ENCODE measurements around the gene MXRA7. TPM values are rescaled to one million over a fixed set of nuclear protein-coding genes. Genes with fewer than 3 reads are reported as not detected.
"Not testable (repeated sequence)": the region's sequence is repeated elsewhere in the genome, so short reads cannot be mapped to it uniquely, and the experiment has no call there.

MXRA7 gene, protein sequence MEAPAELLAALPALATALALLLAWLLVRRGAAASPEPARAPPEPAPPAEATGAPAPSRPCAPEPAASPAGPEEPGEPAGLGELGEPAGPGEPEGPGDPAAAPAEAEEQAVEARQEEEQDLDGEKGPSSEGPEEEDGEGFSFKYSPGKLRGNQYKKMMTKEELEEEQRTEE
- total RNA-seq = 100 to 1,000 TPM in 5 of 8 experiments, 10 to 100 TPM in 3; 19.7 to 214 (median 106) TPM

DNA sequence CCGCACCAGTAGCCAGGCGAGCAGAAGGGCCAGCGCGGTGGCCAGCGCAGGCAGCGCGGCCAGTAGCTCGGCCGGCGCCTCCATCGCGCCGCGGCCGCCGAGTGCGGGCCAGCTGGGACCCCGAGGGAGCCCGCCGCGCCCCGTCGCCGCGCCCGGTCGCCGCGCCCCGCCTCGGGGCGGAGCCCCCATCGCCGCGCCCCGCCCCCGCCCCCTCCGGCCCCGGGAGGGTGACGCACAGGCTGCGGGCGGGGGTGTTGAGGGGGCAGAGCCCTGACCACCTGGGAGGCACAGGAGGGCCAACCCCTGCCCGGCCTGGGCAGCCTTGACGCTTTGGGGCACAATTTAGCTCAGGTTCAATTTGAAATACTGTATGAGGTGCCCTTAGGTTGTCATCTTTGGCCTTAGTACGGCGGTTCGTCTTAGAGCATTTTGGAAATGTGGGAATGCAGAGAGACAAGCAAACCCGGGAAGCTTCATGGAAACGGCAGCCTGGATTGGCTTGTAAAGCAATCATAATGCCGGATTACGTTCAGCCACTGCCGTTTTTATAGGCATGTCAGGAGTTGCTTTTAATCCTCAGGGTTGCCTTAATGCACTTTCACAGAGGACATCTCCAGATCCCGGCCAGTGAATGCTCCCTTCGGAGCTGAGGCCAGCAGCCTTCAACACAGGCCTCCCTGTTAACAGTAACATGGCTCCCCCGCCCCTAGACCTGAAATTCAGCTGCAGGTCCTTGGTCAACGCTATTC lies at the start of gene MXRA7:
Gene MXRA7, minus strand, starts transcription at position 103 of the 749 bp plus-strand sequence. Its CDS starts 19 bp downstream, at position 84.
- in situ Hi-C loops (cut with MboI; ENCODE audit: low pct_unique_long_range_greater_than_20kb in 2 of 9, low sequenced_read_pairs in 9 of 9, unreplicated experiment in 9 of 9) = loop anchor here in 2 of 9 experiments (25.0 kb wide), 1 partner anchor 174 kb away; the partner anchor contains the start of genes CYGB (in 2 of the 2) and PRCD (in 2 of the 2)
- Histone ChIP-seq H3K4me1 (replicated peaks in 1 of 2) (peaks cover 30 to 32% of the 10 kb centered on the region in 2 donors), H3K4me3 (peak within 1 kb of the TSS; percentile 58 to 89 (median 69)), H3K27ac (peak within 1 kb of the TSS; percentile 79 to 98)
- ATAC-seq (replicated peaks in 6 of 8) = peak; percentile 32 to 62 (median 52)
- 0 to 41% (median 13%) methylated on average over 1 to 11 of the region's 56 CpGs; no CpG with 5 or more reads in 3 of the 10 experiments for WGBS, 10 experiments

DNA sequence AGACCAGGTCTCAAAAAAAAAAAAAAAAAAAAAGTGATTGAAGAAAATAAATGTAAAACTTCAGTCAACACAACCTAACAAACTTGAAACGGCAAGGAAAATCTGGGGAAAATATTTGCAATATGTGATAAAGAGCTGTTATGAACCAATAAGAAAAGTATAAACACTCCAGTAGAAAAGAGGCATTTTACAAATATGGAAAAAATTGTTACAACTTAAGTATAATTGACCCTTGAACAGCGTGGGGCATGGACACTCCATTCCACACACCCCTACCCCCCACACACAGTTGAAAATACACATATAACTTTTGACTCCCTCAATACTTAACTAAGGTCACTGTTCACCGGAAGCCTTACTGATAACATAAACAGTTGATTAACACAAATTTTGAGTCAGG lies 47.8 kb upstream of the MXRA7 start:
- H3K4me3 ChIP-seq = no peak overlapping the region
- no peak for ATAC-seq (replicated peaks in 6 of 8)
- in situ Hi-C loops (cut with MboI; ENCODE audit: low pct_unique_long_range_greater_than_20kb in 2 of 9, low sequenced_read_pairs in 9 of 9, unreplicated experiment in 9 of 9) = no loop called here
- no peak overlapping the region for H3K27ac ChIP-seq
- 40 to 100% (median 94%) methylated on average over 1 to 3 of the region's 3 CpGs for WGBS, 10 experiments
- no peaks in the 10 kb centered on the region for H3K4me1 ChIP-seq (replicated peaks in 1 of 2)

DNA sequence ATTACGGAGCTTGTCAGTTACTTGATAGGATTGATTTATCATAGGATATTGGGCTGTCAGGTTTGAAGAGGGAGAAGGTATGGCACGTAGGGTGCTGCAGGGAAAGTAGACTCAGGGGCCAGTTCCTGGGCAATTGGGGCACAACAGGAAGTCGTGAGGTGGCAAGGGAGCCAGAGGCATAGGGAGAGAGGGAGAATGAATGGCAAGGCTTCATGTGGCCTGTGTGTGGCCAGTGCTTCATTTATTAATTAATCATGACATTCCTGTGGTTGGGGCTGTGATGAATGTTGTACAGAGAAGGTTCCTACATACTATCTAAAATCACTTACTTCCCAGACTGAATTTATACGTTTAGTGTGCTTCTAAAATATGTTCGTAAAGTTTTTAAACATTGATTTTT lies 46.5 kb upstream of the MXRA7 start:
- in situ Hi-C loops (cut with MboI; ENCODE audit: low pct_unique_long_range_greater_than_20kb in 2 of 9, low sequenced_read_pairs in 9 of 9, unreplicated experiment in 9 of 9) = no loop called here
- WGBS, 10 experiments = 80 to 100% (median 96%) methylated on average over 1 to 5 of the region's 5 CpGs; no CpG with 5 or more reads in 1 of the 10 experiments
- Histone ChIP-seq H3K4me3 (no peak overlapping the region), H3K27ac (no peak overlapping the region), H3K4me1 (replicated peaks in 1 of 2) (no peaks in the 10 kb centered on the region)
- no peak for ATAC-seq (replicated peaks in 6 of 8)

DNA sequence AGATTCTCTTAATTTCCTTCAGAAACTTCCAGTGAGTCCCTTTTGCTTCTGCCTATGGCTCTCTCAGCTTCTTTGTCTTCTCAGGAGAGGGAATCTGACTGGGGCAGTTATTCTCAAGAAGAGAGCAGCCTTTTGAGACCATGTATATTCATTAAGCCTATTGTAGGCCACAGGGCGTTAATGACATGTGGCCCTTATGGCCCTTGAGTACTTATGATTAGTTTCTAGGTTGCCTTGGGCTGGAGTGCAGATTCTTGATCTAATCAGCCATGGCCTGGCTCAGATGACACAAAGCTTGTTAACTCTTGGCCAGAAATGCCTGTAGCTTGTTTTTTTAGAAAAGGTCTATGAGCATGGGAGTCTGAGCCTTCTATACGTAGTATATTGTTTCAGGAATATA lies 44.5 kb upstream of the MXRA7 start:
- Histone ChIP-seq H3K4me3 (no peak overlapping the region), H3K27ac (no peak overlapping the region), H3K4me1 (replicated peaks in 1 of 2) (no peaks in the 10 kb centered on the region)
- peak in 2 of 8 experiments; percentile 18 to 87 for ATAC-seq (replicated peaks in 6 of 8)
- in situ Hi-C loops (cut with MboI; ENCODE audit: low pct_unique_long_range_greater_than_20kb in 2 of 9, low sequenced_read_pairs in 9 of 9, unreplicated experiment in 9 of 9) = no loop called here
- 60 to 100% (median 80%) methylated on average over 1 to 2 of the region's 2 CpGs; no CpG with 5 or more reads in 4 of the 10 experiments for WGBS, 10 experiments

DNA sequence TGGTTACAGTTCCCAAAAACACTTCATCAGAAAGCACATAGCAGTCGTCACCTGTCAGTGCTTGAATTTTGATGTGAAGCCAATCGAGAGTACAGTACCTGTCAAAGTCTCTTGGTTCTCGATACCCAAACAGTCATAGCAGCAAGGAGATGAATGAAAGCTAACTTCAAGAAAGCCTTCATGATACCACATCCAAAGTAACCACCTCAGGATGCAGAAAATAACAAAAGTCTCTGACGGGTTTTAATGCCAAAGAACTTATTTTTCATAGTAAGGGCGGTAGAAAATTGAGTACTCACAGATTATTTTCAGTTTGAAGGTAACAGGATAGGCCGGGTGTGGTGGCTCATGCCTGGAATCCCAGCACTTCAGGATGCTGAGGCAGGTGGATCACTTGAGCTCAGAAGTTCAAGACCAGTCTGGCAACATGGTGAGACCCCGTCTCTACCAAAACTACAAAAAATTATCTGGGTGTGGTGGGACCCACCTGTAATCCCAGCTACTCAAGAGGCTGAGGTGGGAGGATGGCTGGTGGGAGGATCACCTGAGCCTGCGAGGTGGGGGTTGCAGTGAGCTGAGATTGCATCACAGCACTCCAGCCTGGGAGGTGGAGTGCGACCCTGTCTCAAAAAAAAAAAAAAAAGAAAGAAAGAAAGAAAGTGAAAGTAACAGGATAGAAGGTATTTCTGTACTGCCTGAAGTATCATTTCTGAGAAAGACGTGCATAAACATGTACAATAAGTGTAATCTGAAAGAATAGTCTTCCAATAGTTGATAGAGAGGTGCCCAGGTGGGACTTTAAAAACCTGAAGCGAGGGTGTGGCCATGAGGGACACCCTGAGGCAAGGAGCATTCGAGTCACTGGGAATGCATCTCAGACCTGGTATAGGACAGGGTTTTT lies 42.5 kb upstream of the MXRA7 start:
- in situ Hi-C loops (cut with MboI; ENCODE audit: low pct_unique_long_range_greater_than_20kb in 2 of 9, low sequenced_read_pairs in 9 of 9, unreplicated experiment in 9 of 9) = no loop called here
- Histone ChIP-seq H3K4me1 (replicated peaks in 1 of 2) (no peaks in the 10 kb centered on the region), H3K4me3 (no peak overlapping the region), H3K27ac (no peak overlapping the region)
- ATAC-seq (replicated peaks in 6 of 8) = peak in 1 of 8 experiments; percentile 34
- WGBS, 10 experiments = 81 to 97% (median 93%) methylated on average over 3 to 11 of the region's 12 CpGs

DNA sequence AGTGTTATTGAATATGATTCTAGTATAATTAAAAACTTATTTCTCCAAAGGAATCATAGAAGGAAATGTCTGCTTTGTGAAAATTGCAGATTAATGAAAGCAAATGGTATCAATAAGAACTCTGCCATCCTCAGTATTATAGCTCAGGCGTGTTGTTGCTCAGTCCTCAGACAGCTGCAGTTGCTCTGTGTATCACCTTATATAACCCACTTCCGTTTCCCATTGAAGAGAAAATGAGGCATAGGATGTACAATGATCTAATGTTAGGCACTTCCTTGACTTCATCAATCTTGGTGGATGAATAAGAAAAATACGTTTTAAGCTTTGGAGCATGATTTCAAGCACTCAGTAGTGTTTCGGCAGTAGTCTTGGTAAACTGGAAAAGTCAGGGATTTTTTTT lies 41.2 kb upstream of the MXRA7 start:
- no peak overlapping the region for H3K27ac ChIP-seq
- in situ Hi-C loops (cut with MboI; ENCODE audit: low pct_unique_long_range_greater_than_20kb in 2 of 9, low sequenced_read_pairs in 9 of 9, unreplicated experiment in 9 of 9) = no loop called here
- no peaks in the 10 kb centered on the region for H3K4me1 ChIP-seq (replicated peaks in 1 of 2)
- WGBS, 10 experiments = 75 to 100% (median 95%) methylated on average over 1 to 4 of the region's 4 CpGs; no CpG with 5 or more reads in 3 of the 10 experiments
- no peak overlapping the region for H3K4me3 ChIP-seq
- no peak for ATAC-seq (replicated peaks in 6 of 8)

DNA sequence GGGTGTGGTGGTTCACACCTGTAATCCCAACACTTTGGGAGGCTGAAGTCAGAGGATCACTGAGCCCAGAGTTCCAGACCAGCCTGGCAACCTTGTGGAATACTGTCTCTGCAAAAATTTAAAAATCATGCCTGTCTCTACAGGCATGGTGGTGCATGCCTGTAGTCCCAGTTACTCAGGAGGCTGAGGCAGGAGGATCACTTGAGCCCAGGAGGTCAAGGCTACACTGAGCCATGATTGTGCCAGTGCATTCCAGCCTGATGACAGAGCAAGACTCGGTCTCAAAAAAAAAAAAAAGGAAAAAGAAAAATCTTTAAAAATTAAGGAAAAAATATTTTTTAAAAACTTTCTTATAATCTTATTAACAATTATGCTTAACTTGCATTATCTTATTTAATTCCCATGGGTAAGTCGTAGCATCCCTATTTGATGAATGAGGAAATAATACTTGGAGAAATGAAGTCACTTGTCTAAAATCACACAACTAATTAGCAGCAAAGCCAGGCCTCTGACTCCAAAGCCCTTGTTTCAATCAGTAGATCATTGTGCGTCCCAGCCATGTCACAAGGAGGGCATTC lies 40.7 kb upstream of the MXRA7 start:
- in situ Hi-C loops (cut with MboI; ENCODE audit: low pct_unique_long_range_greater_than_20kb in 2 of 9, low sequenced_read_pairs in 9 of 9, unreplicated experiment in 9 of 9) = no loop called here
- Histone ChIP-seq H3K27ac (no peak overlapping the region), H3K4me1 (replicated peaks in 1 of 2) (no peaks in the 10 kb centered on the region), H3K4me3 (no peak overlapping the region)
- 71 to 100% (median 92%) methylated on average over 1 to 3 of the region's 3 CpGs for WGBS, 10 experiments
- ATAC-seq (replicated peaks in 6 of 8) = no peak

DNA sequence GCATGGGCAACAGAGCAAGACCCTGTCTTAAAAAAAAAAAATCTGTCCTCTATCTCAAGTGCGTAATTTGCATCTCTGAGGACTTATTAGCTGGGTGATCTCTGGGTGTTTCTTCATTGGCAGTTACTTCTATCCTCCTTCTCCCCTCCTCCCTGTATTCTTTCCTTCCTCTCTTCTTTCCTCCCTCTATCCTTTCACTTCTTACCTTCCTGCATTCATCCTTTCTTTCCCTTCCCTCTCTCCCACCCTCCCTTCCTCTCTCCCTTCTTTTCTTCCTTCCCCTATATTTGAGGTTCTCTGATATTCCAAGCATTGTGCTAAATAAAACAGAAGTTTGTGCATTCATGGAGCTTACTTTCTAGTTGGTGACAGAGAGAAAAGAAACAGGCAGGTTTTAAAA lies 37.9 kb upstream of the MXRA7 start:
- no peak for ATAC-seq (replicated peaks in 6 of 8)
- Histone ChIP-seq H3K27ac (no peak overlapping the region), H3K4me3 (no peak overlapping the region), H3K4me1 (replicated peaks in 1 of 2) (no peaks in the 10 kb centered on the region)
- WGBS, 10 experiments = 80 to 100% (median 100%) methylated on average over 1 of the region's 1 CpG; no CpG with 5 or more reads in 2 of the 10 experiments
- in situ Hi-C loops (cut with MboI; ENCODE audit: low pct_unique_long_range_greater_than_20kb in 2 of 9, low sequenced_read_pairs in 9 of 9, unreplicated experiment in 9 of 9) = no loop called here

DNA sequence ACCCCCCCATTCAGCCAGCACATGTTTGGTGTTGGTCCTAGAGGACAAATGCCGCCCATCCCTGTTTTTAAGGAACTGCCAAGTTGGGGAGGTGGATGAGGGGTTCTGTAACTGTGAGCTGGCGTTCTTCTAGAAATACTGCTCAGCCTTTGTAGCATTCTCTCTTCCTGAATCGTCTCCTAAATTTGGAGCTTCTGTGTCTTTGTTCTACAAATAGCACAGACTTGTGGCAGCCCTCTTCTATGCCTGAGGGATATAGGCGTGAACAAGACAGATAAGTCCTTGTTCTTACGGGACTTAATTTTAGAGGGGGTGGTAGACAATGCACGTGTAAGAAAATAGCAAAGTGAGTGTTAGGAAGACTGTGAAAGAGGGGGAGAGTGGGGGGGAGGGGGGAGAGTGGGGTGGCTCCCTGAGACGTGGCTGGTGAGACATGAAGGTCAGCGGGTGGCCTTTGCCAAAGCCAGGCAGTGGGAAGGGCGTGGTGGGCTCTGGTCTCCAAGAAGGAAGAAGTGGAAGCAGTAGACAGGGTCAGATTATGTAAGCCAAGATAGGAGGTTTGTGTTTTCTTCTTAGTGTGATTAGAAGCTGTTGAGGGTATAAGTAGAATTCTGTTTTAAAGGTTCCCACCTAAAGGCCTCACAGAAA lies 37.1 kb upstream of the MXRA7 start:
- 75 to 100% (median 90%) methylated on average over 1 to 4 of the region's 9 CpGs; no CpG with 5 or more reads in 4 of the 10 experiments for WGBS, 10 experiments
- no peak overlapping the region for H3K4me3 ChIP-seq
- in situ Hi-C loops (cut with MboI; ENCODE audit: low pct_unique_long_range_greater_than_20kb in 2 of 9, low sequenced_read_pairs in 9 of 9, unreplicated experiment in 9 of 9) = no loop called here
- no peak overlapping the region for H3K27ac ChIP-seq
- no peak for ATAC-seq (replicated peaks in 6 of 8)
- H3K4me1 ChIP-seq (replicated peaks in 1 of 2) = no peaks in the 10 kb centered on the region

DNA sequence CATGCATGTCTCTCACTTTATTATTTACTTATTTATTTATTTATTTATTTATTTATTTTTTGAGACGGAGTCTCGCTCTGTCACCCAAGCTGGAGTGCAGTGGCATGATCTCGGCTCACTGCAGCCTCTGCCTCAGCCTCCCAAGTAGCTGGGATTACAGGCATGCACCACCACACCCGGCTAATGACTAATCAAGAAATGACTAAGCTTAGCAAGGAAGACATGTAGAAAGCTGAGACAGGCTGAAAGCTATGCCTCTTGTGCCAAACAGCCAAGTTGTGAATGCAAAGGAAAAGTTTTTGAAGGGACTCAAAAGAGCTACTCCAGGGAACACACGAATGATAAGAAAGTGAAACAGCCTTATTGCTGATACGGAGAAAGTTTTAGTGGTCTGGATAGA lies 35.0 kb upstream of the MXRA7 start:
- in situ Hi-C loops (cut with MboI; ENCODE audit: low pct_unique_long_range_greater_than_20kb in 2 of 9, low sequenced_read_pairs in 9 of 9, unreplicated experiment in 9 of 9); H3K4me1 ChIP-seq (replicated peaks in 1 of 2); H3K27ac ChIP-seq; H3K4me3 ChIP-seq: not testable (repeated sequence)
- peak in 2 of 8 experiments; percentile 88 for ATAC-seq (replicated peaks in 6 of 8)
- 70 to 100% (median 100%) methylated on average over 2 to 5 of the region's 6 CpGs; no CpG with 5 or more reads in 3 of the 10 experiments for whole genome bisulfite sequencing, 10 experiments

DNA sequence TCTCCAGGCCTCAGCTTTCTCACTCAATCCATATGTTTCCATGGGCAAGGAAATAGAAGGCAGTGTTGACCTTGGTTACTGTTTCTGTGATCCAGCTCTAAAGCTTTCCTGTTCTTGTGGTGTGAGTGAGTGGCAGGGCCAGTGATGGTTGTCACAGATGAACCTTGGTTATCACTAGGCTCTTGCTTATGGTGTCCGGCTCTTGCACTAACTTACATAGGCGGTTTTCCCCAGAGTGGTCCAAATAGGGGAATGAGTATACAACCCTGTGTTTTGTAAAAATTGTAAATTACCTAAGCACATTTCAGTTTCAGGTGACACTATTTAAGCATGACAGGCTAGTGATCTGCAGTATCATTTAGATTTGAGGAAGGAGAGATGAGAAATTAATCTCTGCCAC lies 34.0 kb upstream of the MXRA7 start:
- WGBS, 10 experiments = 87 to 100% (median 100%) methylated on average over 1 to 2 of the region's 2 CpGs; no CpG with 5 or more reads in 4 of the 10 experiments
- no peak for ATAC-seq (replicated peaks in 6 of 8)
- no peak overlapping the region for H3K4me3 ChIP-seq
- H3K27ac ChIP-seq = no peak overlapping the region
- H3K4me1 ChIP-seq (replicated peaks in 1 of 2) = no peaks in the 10 kb centered on the region
- in situ Hi-C loops (cut with MboI; ENCODE audit: low pct_unique_long_range_greater_than_20kb in 2 of 9, low sequenced_read_pairs in 9 of 9, unreplicated experiment in 9 of 9) = no loop called here

DNA sequence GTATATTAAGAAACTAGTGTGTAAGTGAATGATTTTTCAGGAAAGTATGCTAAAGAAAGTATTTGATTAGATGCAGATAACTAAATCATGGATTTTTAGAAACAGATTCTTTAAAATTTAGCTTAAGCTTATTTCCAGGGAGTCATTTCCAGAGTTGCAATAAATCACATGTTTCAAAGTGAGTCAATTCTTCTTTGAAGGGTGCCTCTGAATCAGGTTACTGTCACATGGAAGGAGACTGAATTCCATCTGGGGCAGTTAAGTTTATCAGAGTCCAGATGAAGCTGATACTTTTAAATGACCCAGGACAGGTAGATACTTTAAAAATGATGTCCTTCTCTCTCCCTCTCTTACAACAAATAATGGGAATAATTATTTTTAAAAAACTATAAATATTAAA lies 32.2 kb upstream of the MXRA7 start:
- in situ Hi-C loops (cut with MboI; ENCODE audit: low pct_unique_long_range_greater_than_20kb in 2 of 9, low sequenced_read_pairs in 9 of 9, unreplicated experiment in 9 of 9) = no loop called here
- Histone ChIP-seq H3K4me3 (no peak overlapping the region), H3K27ac (no peak overlapping the region), H3K4me1 (replicated peaks in 1 of 2) (peaks cover 0 to 5% of the 10 kb centered on the region in 2 donors)
- no peak for ATAC-seq (replicated peaks in 6 of 8)

Data from motor neuron (in vitro differentiated cells).